Measurements from ENCODE around the gene ALDH3B1.

Gene ALDH3B1

GRCh38 chr11:67997475-67997921, 12.6 kb upstream of the ALDH3B1 start:
- in situ Hi-C loops (cut with MboI; ENCODE audit: low sequenced_read_pairs) = no loop called here

- in situ Hi-C loops (cut with MboI; ENCODE audit: low sequenced_read_pairs) = no loop called here
These were observed 11.7 kb upstream of the ALDH3B1 start for GRCh38 chr11:67998150-67999045.

GRCh38 chr11:67999201-67999629, 10.9 kb upstream of the ALDH3B1 start:
- in situ Hi-C loops (cut with MboI; ENCODE audit: low sequenced_read_pairs) = no loop called here

- in situ Hi-C loops (cut with MboI; ENCODE audit: low sequenced_read_pairs) = no loop called here
These were observed 10.4 kb upstream of the ALDH3B1 start for GRCh38 chr11:67999704-68000103.

DNA sequence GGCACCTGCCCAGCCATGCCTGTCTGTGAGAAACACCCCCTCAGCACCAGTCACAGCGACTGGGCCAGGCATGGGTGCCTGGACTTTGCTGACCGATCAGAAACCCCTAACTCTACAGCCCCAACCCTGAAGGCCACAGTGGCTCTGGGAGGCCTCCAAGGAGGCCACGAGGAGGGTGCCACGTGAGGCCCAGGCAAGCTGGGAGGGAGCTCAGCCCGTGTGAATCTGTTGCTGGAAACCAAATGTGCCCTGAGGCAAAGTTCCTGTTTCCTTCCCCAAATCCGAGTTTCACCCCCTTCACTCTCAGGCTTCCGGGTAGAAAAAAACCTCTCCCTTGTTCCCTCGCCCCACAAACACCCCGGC, 7.6 kb upstream of the ALDH3B1 start:
- in situ Hi-C loops (cut with MboI; ENCODE audit: low sequenced_read_pairs) = no loop called here

GRCh38 chr11:68002938-68003845, 6.9 kb upstream of the ALDH3B1 start:
- in situ Hi-C loops (cut with MboI; ENCODE audit: low sequenced_read_pairs) = no loop called here

- in situ Hi-C loops (cut with MboI; ENCODE audit: low sequenced_read_pairs) = no loop called here
These were observed 6.1 kb upstream of the ALDH3B1 start, which contains the start of gene UNC93B1 for GRCh38 chr11:68003846-68004550. UNC93B1 (minus strand) TSS chr11:68004097; CDS start chr11:68004043, 54 bp downstream.

DNA sequence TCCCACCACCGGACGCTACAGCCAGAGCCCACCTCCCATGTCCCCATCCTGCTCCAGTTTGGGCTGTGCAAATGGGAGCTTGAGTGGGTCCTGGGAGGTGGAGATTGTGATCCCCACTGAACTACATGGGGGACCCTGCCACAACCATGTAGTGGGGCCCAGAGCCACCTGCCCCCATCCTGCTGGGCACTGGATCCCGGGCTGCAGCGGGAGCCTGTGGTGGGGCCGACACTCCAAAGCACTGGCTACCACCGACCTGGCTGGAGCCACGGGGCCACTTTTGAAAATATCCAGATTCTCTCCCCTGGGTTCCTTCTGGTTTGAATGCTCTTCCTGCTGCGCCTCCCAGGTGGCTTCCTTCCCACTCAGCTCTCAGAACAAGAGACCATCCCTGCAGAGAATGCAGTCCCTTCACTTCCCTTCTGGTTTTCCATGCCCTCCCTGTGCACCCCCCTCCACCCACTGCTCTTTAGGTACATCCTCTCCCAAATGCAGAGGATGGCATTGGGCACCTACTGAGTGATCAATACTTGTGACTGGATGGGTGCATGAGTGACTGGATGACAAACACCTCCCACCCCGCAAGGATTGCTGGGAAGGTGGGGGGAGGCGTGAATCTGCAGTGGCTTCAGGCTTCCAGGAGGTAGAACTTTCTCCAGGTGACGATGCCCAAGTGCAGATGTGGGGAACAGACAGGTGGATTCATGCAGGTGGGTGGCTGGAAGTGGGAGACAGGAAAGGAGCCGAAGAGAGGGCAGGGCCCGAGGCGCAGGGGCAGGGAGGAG, 5.4 kb upstream of the ALDH3B1 start:
- in situ Hi-C loops (cut with MboI; ENCODE audit: low sequenced_read_pairs) = no loop called here

- in situ Hi-C loops (cut with MboI; ENCODE audit: low sequenced_read_pairs) = no loop called here
These were observed 3.4 kb upstream of the ALDH3B1 start for GRCh38 chr11:68006606-68007166.

- in situ Hi-C loops (cut with MboI; ENCODE audit: low sequenced_read_pairs) = no loop called here
These were observed 2.4 kb upstream of the ALDH3B1 start for GRCh38 chr11:68007498-68008380.

GRCh38 chr11:68008381-68009337, 1.5 kb upstream of the ALDH3B1 start:
- in situ Hi-C loops (cut with MboI; ENCODE audit: low sequenced_read_pairs) = no loop called here

- in situ Hi-C loops (cut with MboI; ENCODE audit: low sequenced_read_pairs) = no loop called here
These were observed 587 bp upstream of the ALDH3B1 start for GRCh38 chr11:68009391-68010089.

DNA sequence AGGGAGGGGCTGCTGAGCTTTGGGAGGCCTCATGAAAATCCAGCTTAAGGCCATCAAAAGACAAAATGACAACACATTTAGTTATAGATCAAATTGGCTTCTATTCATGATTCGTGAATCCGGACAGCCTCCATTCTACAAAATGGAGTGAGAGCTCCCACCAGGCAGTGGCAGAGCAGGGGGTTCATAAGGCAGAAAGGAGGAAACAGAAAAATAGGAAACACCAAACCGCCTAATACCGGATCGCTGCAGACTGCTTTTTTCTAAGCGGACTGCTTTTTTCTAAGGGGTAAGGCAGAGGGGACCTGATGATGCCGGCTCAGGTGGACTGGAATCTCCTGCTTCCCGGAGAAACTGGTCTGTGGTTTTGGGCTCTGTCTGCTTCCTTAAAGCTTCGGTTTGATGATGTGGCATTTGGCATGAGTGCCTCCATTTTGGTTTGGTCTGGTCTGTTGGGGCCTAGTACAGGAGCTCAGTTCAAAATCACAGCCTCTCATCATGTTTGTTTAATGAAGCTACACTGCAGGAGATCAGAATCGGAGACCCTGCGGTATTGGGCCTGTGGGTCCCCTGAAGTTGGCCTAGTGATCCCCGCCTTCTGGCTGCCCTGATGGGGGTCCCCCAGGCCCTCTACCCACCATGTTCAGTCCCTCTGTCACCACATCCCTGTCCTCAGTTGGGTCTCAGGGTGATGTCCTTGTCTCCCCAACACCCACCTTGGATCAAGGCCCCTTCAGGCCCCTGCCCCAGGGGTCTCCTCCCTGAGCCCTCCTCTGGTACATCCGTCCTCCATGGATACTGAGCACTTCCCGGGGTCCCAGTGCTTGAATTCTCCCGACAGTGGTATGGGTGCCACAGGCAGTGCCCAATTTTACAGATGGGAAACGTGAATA, 1.2 kb downstream of the ALDH3B1 start:
- in situ Hi-C loops (cut with MboI; ENCODE audit: low sequenced_read_pairs) = no loop called here

DNA sequence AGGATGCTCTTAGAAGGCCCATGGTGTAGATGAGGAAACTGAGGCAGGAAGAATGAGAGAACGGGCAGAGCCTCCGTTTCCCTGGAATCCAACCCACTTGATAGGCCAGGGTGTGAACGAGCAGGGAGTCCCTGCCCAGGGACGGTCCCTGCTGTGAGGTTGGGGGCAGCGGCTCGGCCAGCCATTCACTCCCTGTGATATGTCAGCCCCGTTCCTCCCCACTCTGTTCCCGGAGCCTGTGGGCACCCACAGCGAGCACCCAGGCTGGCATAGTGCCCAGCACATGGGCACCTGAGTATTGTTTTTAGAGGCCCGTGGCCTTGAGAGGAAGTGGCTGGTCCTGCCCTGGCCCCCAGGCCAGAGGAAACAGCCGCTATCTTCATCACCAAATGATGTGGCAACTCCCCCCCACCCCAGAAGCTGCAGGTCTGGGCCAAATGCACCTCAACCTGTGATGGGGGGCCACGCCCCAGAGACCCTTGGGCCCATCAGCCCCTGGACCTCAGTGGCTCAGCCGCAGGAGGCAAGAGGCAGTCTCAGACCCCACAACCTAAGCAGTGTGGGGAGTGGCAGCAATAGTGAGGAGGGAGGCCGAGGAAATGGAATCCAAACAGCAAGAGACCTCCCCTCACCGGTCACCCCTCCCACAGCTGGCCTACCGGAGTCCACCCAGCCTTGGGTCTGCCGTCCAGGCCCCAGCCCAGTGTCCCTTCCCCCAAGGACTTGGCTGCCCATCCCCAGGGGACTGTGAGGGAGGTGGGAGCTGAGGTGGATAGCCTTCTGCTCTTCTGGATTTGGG, 2.1 kb downstream of the ALDH3B1 start:
- in situ Hi-C loops (cut with MboI; ENCODE audit: low sequenced_read_pairs) = no loop called here

- in situ Hi-C loops (cut with MboI; ENCODE audit: low sequenced_read_pairs) = no loop called here
These were observed 2.9 kb downstream of the ALDH3B1 start for GRCh38 chr11:68012843-68013610.
